Neuronal stem cell (in vitro differentiated cells): ENCODE measurements around the gene FBXL7.

Experiments used
- DNase-seq: peaks from one replicate; pipeline ENCODE4 v3.0.0-alpha.2; 2013; ENCODE audit warnings: low spot score
- H2AFZ ChIP-seq: one replicate; pipeline ENCODE4 v1.6.1; 2013; ENCODE audit warnings: mild to moderate bottlenecking, low read length, inconsistent platforms
- H2AK5ac ChIP-seq: 2 replicates; pipeline ENCODE4 v1.6.1; 2013; ENCODE audit warnings: low read depth, mild to moderate bottlenecking, inconsistent platforms, low read length, moderate library complexity, mixed read lengths
- H2BK120ac ChIP-seq: 2 replicates; pipeline ENCODE4 v1.6.1; 2013; ENCODE audit warnings: low read depth, mild to moderate bottlenecking, inconsistent platforms, low read length, moderate library complexity, mixed read lengths
- H2BK12ac ChIP-seq: one replicate; pipeline ENCODE4 v1.6.1; 2013; ENCODE audit warnings: low read length, inconsistent platforms
- H2BK15ac ChIP-seq: 2 replicates; pipeline ENCODE4 v1.6.1; 2013; ENCODE audit warnings: mild to moderate bottlenecking, low read length, inconsistent platforms, mixed read lengths
- H2BK5ac ChIP-seq: one replicate; pipeline ENCODE4 v1.6.1; 2013; ENCODE audit warnings: inconsistent platforms, mild to moderate bottlenecking, low read length, moderate library complexity
- H3K14ac ChIP-seq: one replicate; pipeline ENCODE4 v1.6.1; 2013; ENCODE audit warnings: low read length, inconsistent platforms
- H3K18ac ChIP-seq: 2 replicates; pipeline ENCODE4 v1.6.1; 2013; ENCODE audit warnings: low read length, inconsistent platforms
- H3K23ac ChIP-seq: 2 replicates; pipeline ENCODE4 v1.6.1; 2013; ENCODE audit warnings: low read depth, mild to moderate bottlenecking, mixed read lengths, low read length, inconsistent platforms; ENCODE audit not compliant: poor library complexity
- H3K27ac ChIP-seq: replicated peaks from 3 replicates; pipeline ENCODE4 v1.5.1; 2013; ENCODE audit warnings: low read length, inconsistent platforms
- H3K27me3 ChIP-seq, 3 experiments: 2 replicates each; pipeline ENCODE4 v1.6.1; 2013; ENCODE audit warnings: low read length in 3 of 3, mild to moderate bottlenecking in 2 of 3, inconsistent platforms in 1 of 3, low read depth in 1 of 3, mixed read lengths in 1 of 3, moderate library complexity in 1 of 3; ENCODE audit not compliant: control insufficient read depth in 3 of 3, insufficient read depth in 3 of 3
- H3K36me3 ChIP-seq, 2 donors: replicated peaks in 1 of 2; 2 replicates each; pipeline ENCODE4 v1.6.1; 2013; ENCODE audit warnings: low read length in 2 of 2; ENCODE audit not compliant: control insufficient read depth in 2 of 2, insufficient read depth in 2 of 2
- H3K4ac ChIP-seq: 2 replicates; pipeline ENCODE4 v1.6.1; 2013; ENCODE audit warnings: inconsistent platforms, mild to moderate bottlenecking, low read length, moderate library complexity
- H3K4me1 ChIP-seq, 2 donors: 1 replicate in 1 of 2; 2 replicates in 1 of 2; pipeline ENCODE4 v1.6.1; 2013; ENCODE audit warnings: low read length in 2 of 2, low read depth in 1 of 2; ENCODE audit not compliant: control insufficient read depth in 2 of 2, insufficient read depth in 1 of 2
- H3K4me2 ChIP-seq: one replicate; pipeline ENCODE4 v1.6.1; 2013; ENCODE audit warnings: mild to moderate bottlenecking, low read length, inconsistent platforms; ENCODE audit not compliant: insufficient read depth, poor library complexity, severe bottlenecking
- H3K4me3 ChIP-seq, 2 donors: 2 replicates each; pipeline ENCODE4 v1.5.1; 2013; ENCODE audit warnings: low read length in 2 of 2, mild to moderate bottlenecking in 2 of 2, inconsistent platforms in 1 of 2, moderate library complexity in 1 of 2
- H3K79me1 ChIP-seq: one replicate; pipeline ENCODE4 v1.6.1; 2013; ENCODE audit warnings: low read depth, mild to moderate bottlenecking, inconsistent platforms, low read length, moderate library complexity
- H3K9ac ChIP-seq: one replicate; pipeline ENCODE4 v1.6.1; 2013; ENCODE audit warnings: mild to moderate bottlenecking, low read depth, low read length, inconsistent platforms; ENCODE audit not compliant: poor library complexity
- H3K9me3 ChIP-seq, 2 donors: replicated peaks in 1 of 2; 2 replicates each; pipeline versions ENCODE3 to v1.6.1; 2013; ENCODE audit warnings: low read length in 2 of 2, mild to moderate bottlenecking in 2 of 2, inconsistent platforms in 1 of 2, low read depth in 1 of 2, mixed read lengths in 1 of 2, moderate library complexity in 1 of 2; ENCODE audit not compliant: control insufficient read depth in 2 of 2, insufficient read depth in 1 of 2
- H4K8ac ChIP-seq: one replicate; pipeline ENCODE4 v1.6.1; 2013; ENCODE audit warnings: low read depth, mild to moderate bottlenecking, inconsistent platforms, low read length, moderate library complexity
- H4K91ac ChIP-seq: one replicate; pipeline ENCODE4 v1.6.1; 2013; ENCODE audit warnings: low read length, low read depth, mild to moderate bottlenecking, inconsistent platforms; ENCODE audit not compliant: poor library complexity
- WGBS, 2 donors: extraction: QIAGEN DNeasy Blood & Tissue Kit; methylation state at CpG; one replicate each; pipeline ENCODE4 v1.1.7; 2013; ENCODE audit warnings: missing lambda C conversion rate in 2 of 2, mixed read lengths in 1 of 2; ENCODE audit not compliant: insufficient read length in 2 of 2, insufficient replicate concordance in 1 of 2; ENCODE audit errors: extremely low coverage in 2 of 2; 5-methylcytosine and 5-hydroxymethylcytosine counted together

The FBXL7 gene

DNA sequence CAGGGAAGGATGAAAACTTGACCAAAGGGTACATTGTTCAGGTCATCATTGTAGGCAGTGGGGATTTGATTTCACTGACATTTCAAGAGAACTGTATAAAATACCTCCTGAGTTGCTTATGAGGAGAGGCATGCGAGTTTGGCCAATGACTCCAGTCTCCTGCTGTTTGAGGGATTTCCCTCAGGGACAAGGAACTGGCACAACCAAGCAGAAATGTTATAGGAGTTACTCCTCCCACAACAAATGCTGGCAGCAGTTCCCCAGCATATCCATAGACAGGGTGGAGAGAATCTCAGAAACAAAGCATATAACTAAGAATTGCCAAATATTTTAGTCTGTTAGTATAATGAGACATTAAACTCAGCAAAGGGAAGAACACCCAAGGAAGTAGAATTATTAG lies 47.2 kb upstream of the FBXL7 start:
- no CpG with 5 or more reads among the region's 1 CpG for WGBS, 2 donors
- no peak overlapping the region for H3K4me3 ChIP-seq

GRCh38 chr5:15459200-15459599 lies 40.8 kb upstream of the FBXL7 start:
- no peaks in the 10 kb centered on the region for H3K4me1 ChIP-seq
- no CpG with 5 or more reads among the region's 1 CpG for WGBS, 2 donors
- no peak overlapping the region for H3K9ac ChIP-seq
- no peak overlapping the region for H2BK5ac ChIP-seq
- no peak for DNase-seq
- H3K9me3 ChIP-seq, result no peaks in the 10 kb centered on the region
- no peak overlapping the region for H3K23ac ChIP-seq
- no peak overlapping the region for H4K91ac ChIP-seq
- H2AFZ ChIP-seq, result no peak overlapping the region
- H3K18ac ChIP-seq, result no peak overlapping the region
- H2BK120ac ChIP-seq, result no peak overlapping the region
- no peak overlapping the region for H4K8ac ChIP-seq
- H3K79me1 ChIP-seq, result no peaks in the 10 kb centered on the region
- no peaks in the 10 kb centered on the region for H3K36me3 ChIP-seq
- H3K4ac ChIP-seq, result no peak overlapping the region
- no peak overlapping the region for H3K14ac ChIP-seq
- no peak overlapping the region for H2BK12ac ChIP-seq
- no peak overlapping the region for H3K4me3 ChIP-seq
- H2BK15ac ChIP-seq, result no peak overlapping the region
- no peak overlapping the region for H3K27ac ChIP-seq
- H3K27me3 ChIP-seq, result no peaks in the 10 kb centered on the region
- no peak overlapping the region for H3K4me2 ChIP-seq
- no peak overlapping the region for H2AK5ac ChIP-seq

More for the DNA sequence above, 47.2 kb upstream of the FBXL7 start:
- Histone ChIP-seq H3K14ac (no peak overlapping the region), H3K9me3 (no peaks in the 10 kb centered on the region), H2BK15ac (no peak overlapping the region), H3K36me3 (no peaks in the 10 kb centered on the region), H4K8ac (no peak overlapping the region), H2AK5ac (no peak overlapping the region), H4K91ac (no peak overlapping the region), H2BK12ac (no peak overlapping the region), H3K27ac (no peak overlapping the region), H3K4me1 (no peaks in the 10 kb centered on the region), H3K9ac (no peak overlapping the region), H3K4ac (no peak overlapping the region), H3K79me1 (no peaks in the 10 kb centered on the region), H2AFZ (no peak overlapping the region), H2BK5ac (no peak overlapping the region), H3K4me2 (no peak overlapping the region), H3K18ac (no peak overlapping the region), H3K23ac (no peak overlapping the region), H2BK120ac (no peak overlapping the region), H3K27me3 (no peaks in the 10 kb centered on the region)
- no peak for DNase-seq

GRCh38 chr5:15463231-15463980 lies 36.6 kb upstream of the FBXL7 start:
- Histone ChIP-seq H3K4me2 (no peak overlapping the region), H3K9ac (no peak overlapping the region), H2AK5ac (no peak overlapping the region), H2BK15ac (no peak overlapping the region), H3K36me3 (no peaks in the 10 kb centered on the region), H3K4ac (no peak overlapping the region), H4K91ac (no peak overlapping the region), H3K14ac (no peak overlapping the region), H2BK120ac (no peak overlapping the region), H2BK12ac (no peak overlapping the region), H3K27ac (no peak overlapping the region), H3K27me3 (no peaks in the 10 kb centered on the region), H3K4me3 (no peak overlapping the region), H2BK5ac (no peak overlapping the region), H2AFZ (no peak overlapping the region), H4K8ac (no peak overlapping the region), H3K18ac (no peak overlapping the region), H3K4me1 (no peaks in the 10 kb centered on the region), H3K9me3 (no peaks in the 10 kb centered on the region), H3K23ac (no peak overlapping the region), H3K79me1 (no peaks in the 10 kb centered on the region)
- WGBS, 2 donors, result no CpG with 5 or more reads among the region's 3 CpGs
- peak; percentile 1 for DNase-seq

- H2BK5ac ChIP-seq, result no peak overlapping the region
- no peak overlapping the region for H3K9ac ChIP-seq
- H3K9me3 ChIP-seq, result no peaks in the 10 kb centered on the region
- no CpG with 5 or more reads among the region's 8 CpGs for WGBS, 2 donors
- H3K27ac ChIP-seq, result no peak overlapping the region
- H4K8ac ChIP-seq, result no peak overlapping the region
- H3K23ac ChIP-seq, result no peak overlapping the region
- no peak overlapping the region for H3K4me3 ChIP-seq
- no peak overlapping the region for H2AFZ ChIP-seq
- no peak overlapping the region for H4K91ac ChIP-seq
- H3K79me1 ChIP-seq, result no peaks in the 10 kb centered on the region
- no peaks in the 10 kb centered on the region for H3K4me1 ChIP-seq
- no peak overlapping the region for H3K4ac ChIP-seq
- H2BK120ac ChIP-seq, result no peak overlapping the region
- H3K36me3 ChIP-seq, result no peaks in the 10 kb centered on the region
- no peak for DNase-seq
- H3K18ac ChIP-seq, result no peak overlapping the region
- H3K27me3 ChIP-seq, result no peaks in the 10 kb centered on the region
- no peak overlapping the region for H2AK5ac ChIP-seq
- no peak overlapping the region for H2BK15ac ChIP-seq
- H3K4me2 ChIP-seq, result no peak overlapping the region
- H2BK12ac ChIP-seq, result no peak overlapping the region
- H3K14ac ChIP-seq, result no peak overlapping the region
Observed at GRCh38 chr5:15472116-15472515, 27.9 kb upstream of the FBXL7 start.
